T-cell (primary cell): ENCODE results near the gene TJP3. TPM values are rescaled to one million over a fixed set of nuclear protein-coding genes. Genes with fewer than 3 reads are reported as not detected.

Source experiments
- ATAC-seq, 4 experiments: fragments of 200-7000 bp in 3 of 4; fragments of 150-1000 bp in 1 of 4; cut with Tn5 transposase; replicated peaks in 1 of 4; 1 replicate in 3 of 4; 2 replicates in 1 of 4; pipeline ENCODE4 v1.10.0; 2021; ENCODE audit warnings: moderate library complexity in 3 of 4, mild to moderate bottlenecking in 2 of 4, moderate number of reproducible peaks in 1 of 4
- CTCF ChIA-PET, 2 donors: fragments of 300-600 bp; sonication (Branson Sonifier 250); formaldehyde crosslinking; loops; one replicate each; lab custom pipeline; 2022; ENCODE audit warnings: antibody characterized with exemption in 2 of 2; lab: Charles Lee
- POLR2A ChIA-PET, 2 donors: fragments of 300-600 bp; sonication (Branson Sonifier 250); formaldehyde crosslinking; loops; one replicate each; lab custom pipeline; 2022; ENCODE audit warnings: antibody characterized with exemption in 2 of 2; lab: Charles Lee
- DNase-seq, 35 experiments: peaks; one replicate each; pipeline versions ENCODE4 v3.0.0 to v3.0.0-alpha.2; 2013 to 2023
- H3K27ac ChIP-seq: one replicate; pipeline ENCODE4 v1.5.1; 2013; ENCODE audit warnings: low read length
- H3K27me3 ChIP-seq, 2 experiments: replicated peaks in 1 of 2; 1 replicate in 1 of 2; 2 replicates in 1 of 2; pipeline versions ENCODE4 v1.6.1 to v1.7.0; 2013; ENCODE audit warnings: low read length in 1 of 2, mixed read lengths in 1 of 2; ENCODE audit not compliant: control insufficient read depth in 2 of 2, insufficient read depth in 2 of 2; ENCODE audit errors: extremely low read depth in 1 of 2
- H3K36me3 ChIP-seq, 2 donors: 1 replicate in 1 of 2; 2 replicates in 1 of 2; pipeline versions ENCODE4 v1.6.1 to v1.7.0; 2013; ENCODE audit warnings: low read length in 1 of 2; ENCODE audit not compliant: control insufficient read depth in 2 of 2, insufficient read depth in 1 of 2; ENCODE audit errors: extremely low read depth in 1 of 2
- H3K4me1 ChIP-seq, 2 experiments: 1 replicate in 1 of 2; 2 replicates in 1 of 2; pipeline versions ENCODE4 v1.6.1 to v1.7.0; 2013; ENCODE audit warnings: low read length in 2 of 2, mixed read lengths in 1 of 2; ENCODE audit not compliant: insufficient read depth in 2 of 2, control insufficient read depth in 1 of 2; ENCODE audit errors: extremely low read depth in 1 of 2
- H3K4me3 ChIP-seq, 2 donors: 1 replicate in 1 of 2; 2 replicates in 1 of 2; pipeline versions ENCODE4 v1.5.1 to v1.7.0; 2013; ENCODE audit warnings: mild to moderate bottlenecking in 2 of 2, low read length in 1 of 2, moderate library complexity in 1 of 2; ENCODE audit not compliant: control insufficient read depth in 1 of 2; ENCODE audit errors: extremely low read depth in 1 of 2
- H3K9me3 ChIP-seq: 2 replicates; pipeline ENCODE4 v1.7.0; 2013
- H3K27ac Mint-ChIP-seq, 2 donors: one replicate each; pipeline ENCODE4 v1.8.0; 2020 to 2021; ENCODE audit warnings: mild to moderate bottlenecking in 2 of 2, mixed read lengths in 2 of 2
- H3K27me3 Mint-ChIP-seq, 2 donors: one replicate each; pipeline ENCODE4 v1.8.0; 2021 to 2022; ENCODE audit warnings: mixed read lengths in 2 of 2
- H3K36me3 Mint-ChIP-seq: one replicate; pipeline ENCODE4 v1.8.0; 2021; ENCODE audit warnings: mixed read lengths
- H3K4me1 Mint-ChIP-seq, 3 donors: one replicate each; pipeline ENCODE4 v1.8.0; 2020 to 2022; ENCODE audit warnings: mixed read lengths in 3 of 3, mild to moderate bottlenecking in 1 of 3
- H3K4me3 Mint-ChIP-seq, 3 donors: one replicate each; pipeline ENCODE4 v1.8.0; 2020 to 2022; ENCODE audit warnings: mild to moderate bottlenecking in 3 of 3, mixed read lengths in 3 of 3, moderate library complexity in 3 of 3
- H3K9me3 Mint-ChIP-seq, 3 donors: one replicate each; pipeline ENCODE4 v1.8.0; 2020 to 2022; ENCODE audit warnings: mixed read lengths in 3 of 3
- WGBS: methylation state at CpG from one replicate; pipeline ENCODE4 v1.1.5; 2013; ENCODE audit warnings: missing lambda C conversion rate; ENCODE audit not compliant: insufficient coverage; 5-methylcytosine and 5-hydroxymethylcytosine counted together
- total RNA-seq, 35 experiments: library from RNA in 6 of 35; stranded (reverse) in 6 of 35; fragments of 120-200 nt in 1 of 35; gene quantifications; one replicate each; pipeline versions ENCODE4 v1.2.1 to v1.2.4 and lab custom pipeline; 2013 to 2026

TJP3 gene
- total RNA-seq, 5 donors from 2014 or later (not counting 1 experiment from before 2014, with no cell fraction given): 12.6 to 28.9 (median 19.4) TPM

DNA sequence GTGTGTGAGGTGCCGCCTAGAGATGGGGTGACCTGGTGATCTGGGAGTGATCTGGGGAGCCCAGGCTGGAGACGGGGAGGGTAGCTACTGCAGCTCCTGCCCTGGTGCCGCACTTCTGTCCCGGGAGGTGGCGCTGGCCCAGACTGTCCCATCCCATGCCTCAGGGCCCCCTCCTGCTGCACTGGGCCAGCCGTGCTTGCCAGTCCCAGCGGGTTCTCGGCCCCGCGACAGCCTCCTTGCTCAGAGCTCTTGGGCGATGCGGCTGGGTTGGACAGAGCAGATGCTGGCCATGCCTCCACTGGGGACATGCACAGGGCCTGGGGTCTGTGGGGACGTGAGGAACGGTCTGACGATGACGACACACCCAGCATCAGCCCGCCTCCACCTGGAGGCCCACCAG is 61.3 kb downstream of the TJP3 start:
- H3K36me3 ChIP-seq: peaks cover 12 to 42% of the 10 kb centered on the region in 2 donors
- H3K9me3 ChIP-seq: no peaks in the 10 kb centered on the region
- H3K9me3 Mint-ChIP-seq: no peaks in the 10 kb centered on the region
- H3K36me3 Mint-ChIP-seq: peaks cover 16% of the 10 kb centered on the region
- peaks cover 9 to 15% (median 12%) of the 10 kb centered on the region in 3 donors for H3K4me1 Mint-ChIP-seq
- no peak overlapping the region for H3K27ac Mint-ChIP-seq
- H3K4me1 ChIP-seq: peaks cover 0 to 19% of the 10 kb centered on the region in 2 experiments
- H3K27me3 Mint-ChIP-seq: no peaks in the 10 kb centered on the region
- CTCF ChIA-PET: no interaction called here
- H3K4me3 Mint-ChIP-seq: no peak overlapping the region
- no peak for DNase-seq
- 94% methylated on average over 16 of the region's 17 CpGs for WGBS
- no peaks in the 10 kb centered on the region for H3K27me3 ChIP-seq
- H3K4me3 ChIP-seq: no peak overlapping the region
- no peak for ATAC-seq
- H3K27ac ChIP-seq: no peak overlapping the region
- POLR2A ChIA-PET: interaction anchor here in 1 of 2 donors (0.5 to 0.6 kb wide), 2 partner anchors 165 to 1533 kb away, joined by 3 to 7 read pairs; partner anchors contain the start of gene PLEKHJ1

GRCh38 chr19:3770136-3770999 is 62.2 kb downstream of the TJP3 start:
- ChIA-PET POLR2A (interaction anchor here in 1 of 2 donors (0.5 kb wide), 1 partner anchor 1534 kb away, joined by 7 read pairs; the partner anchor contains the start of gene PLEKHJ1), CTCF (no interaction called here)
- Mint-ChIP-seq H3K4me1 (peaks cover 9 to 17% (median 12%) of the 10 kb centered on the region in 3 donors), H3K36me3 (peaks cover 16% of the 10 kb centered on the region), H3K9me3 (no peaks in the 10 kb centered on the region), H3K4me3 (no peak overlapping the region), H3K27me3 (no peaks in the 10 kb centered on the region), H3K27ac (no peak overlapping the region)
- ATAC-seq (peak in 1 of 4 experiments; percentile 14), DNase-seq (no peak)
- WGBS: 93% methylated on average over 40 of the region's 53 CpGs
- H3K4me3 ChIP-seq: no peak overlapping the region
- peaks cover 0 to 14% of the 10 kb centered on the region in 2 experiments for H3K4me1 ChIP-seq
- H3K27ac ChIP-seq: no peak overlapping the region
- H3K27me3 ChIP-seq: no peaks in the 10 kb centered on the region
- H3K9me3 ChIP-seq: no peaks in the 10 kb centered on the region
- peaks cover 12 to 36% of the 10 kb centered on the region in 2 donors for H3K36me3 ChIP-seq

DNA sequence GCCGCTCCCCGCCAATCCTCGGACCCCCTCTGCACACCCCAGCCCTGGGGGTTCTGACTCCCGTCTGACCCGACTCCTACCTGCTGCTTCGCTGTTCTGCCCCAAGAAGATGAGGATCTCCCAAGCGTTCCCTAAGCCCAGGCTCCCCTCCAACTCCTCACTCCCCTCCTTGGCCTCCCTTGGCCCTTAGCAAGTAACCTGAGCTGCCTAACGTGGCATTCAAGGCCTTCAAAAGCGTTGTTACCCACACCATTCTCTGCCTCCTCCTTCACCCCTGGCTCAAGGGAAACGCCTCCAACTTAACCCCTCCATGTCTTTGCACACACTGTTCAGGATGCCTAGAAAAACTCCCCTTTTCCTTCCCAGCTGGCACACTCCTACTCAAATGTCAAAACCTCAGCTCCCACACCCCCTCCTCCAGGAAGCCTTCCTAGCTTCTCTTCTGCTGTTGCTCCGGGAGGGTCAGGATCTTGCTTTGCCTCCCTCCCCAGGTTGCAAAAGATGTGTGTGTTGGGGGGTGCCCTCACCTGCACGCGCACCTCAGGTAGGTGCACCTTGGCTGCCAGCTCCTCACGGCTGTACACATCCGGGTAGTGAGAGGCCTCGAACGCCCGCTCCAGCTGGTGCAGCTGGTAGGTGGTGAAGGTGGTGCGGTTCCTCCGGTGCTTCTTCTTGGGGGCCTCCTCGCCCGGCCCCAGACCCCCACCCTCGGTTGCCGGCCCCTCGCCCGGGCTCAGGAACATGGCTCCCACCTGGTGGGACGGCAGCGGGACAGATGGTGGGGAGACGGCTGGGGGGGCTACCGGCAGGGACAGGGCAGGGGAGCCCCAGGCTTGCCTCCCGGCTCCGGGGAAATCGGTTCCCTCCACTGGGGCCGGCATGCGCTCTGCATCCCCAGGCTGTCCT is 63.1 kb downstream of the TJP3 start:
- Histone ChIP-seq H3K4me3 (no peak overlapping the region), H3K27me3 (no peaks in the 10 kb centered on the region), H3K9me3 (no peaks in the 10 kb centered on the region), H3K27ac (no peak overlapping the region), H3K36me3 (peaks cover 12 to 31% of the 10 kb centered on the region in 2 donors), H3K4me1 (peaks cover 0 to 10% of the 10 kb centered on the region in 2 experiments)
- ChIA-PET POLR2A (interaction anchor here in 1 of 2 donors (0.5 kb wide), 1 partner anchor 24 kb away, joined by 5 read pairs; no protein-coding TSS in a partner anchor), CTCF (no interaction called here)
- no peak for ATAC-seq
- WGBS: 91% methylated on average over 18 of the region's 35 CpGs
- DNase-seq: no peak
- Mint-ChIP-seq H3K4me3 (no peak overlapping the region), H3K36me3 (peaks cover 15% of the 10 kb centered on the region), H3K4me1 (peaks cover 7 to 13% (median 10%) of the 10 kb centered on the region in 3 donors), H3K27me3 (no peaks in the 10 kb centered on the region), H3K27ac (no peak overlapping the region), H3K9me3 (no peaks in the 10 kb centered on the region)

DNA sequence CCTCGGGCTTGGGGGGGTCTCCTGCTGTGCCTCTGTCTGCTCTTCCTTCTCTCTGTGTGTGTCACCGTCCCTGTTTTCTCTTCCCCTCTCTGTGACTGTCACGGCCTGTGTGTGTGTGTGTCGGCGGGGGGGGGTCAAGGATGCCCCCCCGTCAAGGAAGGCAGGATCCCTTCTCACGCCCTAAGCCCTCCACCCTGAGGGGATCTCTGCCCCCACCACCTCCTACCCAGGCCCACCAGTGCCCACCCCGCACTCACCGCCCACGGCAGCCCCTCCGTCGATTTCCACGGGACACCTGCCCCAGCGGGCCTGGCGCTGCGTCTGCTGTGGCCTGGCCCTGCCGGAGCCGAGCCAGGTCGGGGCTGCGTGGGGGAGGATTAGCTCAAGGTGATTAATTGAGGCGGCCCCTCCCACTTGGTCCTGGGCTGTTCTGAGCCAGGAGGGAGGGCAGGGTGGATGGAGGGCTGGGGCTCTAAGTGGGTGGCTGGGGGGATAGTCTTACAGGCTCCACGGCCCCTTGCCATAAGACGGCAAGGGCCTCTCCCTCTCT is 63.8 kb downstream of the TJP3 start, which contains the start of gene RAX2:
Gene RAX2 (minus strand): TSS at position 323 of the 550 bp plus-strand sequence. CDS start 486 bp downstream, outside the sequence.
- DNase-seq (no peak), ATAC-seq (no peak)
- 67% methylated on average over 5 of the region's 23 CpGs for WGBS
- Histone ChIP-seq H3K27me3 (no peaks in the 10 kb centered on the region), H3K9me3 (no peaks in the 10 kb centered on the region), H3K4me1 (peaks cover 0 to 3% of the 10 kb centered on the region in 2 experiments), H3K27ac (no peak within 1 kb of the TSS), H3K4me3 (no peak within 1 kb of the TSS), H3K36me3 (peaks cover 12 to 23% of the 10 kb centered on the region in 2 donors)
- Mint-ChIP-seq H3K4me3 (no peak within 1 kb of the TSS), H3K4me1 (peaks cover 2 to 7% (median 3%) of the 10 kb centered on the region in 3 donors), H3K36me3 (peaks cover 9% of the 10 kb centered on the region), H3K9me3 (no peaks in the 10 kb centered on the region), H3K27ac (no peak within 1 kb of the TSS), H3K27me3 (no peaks in the 10 kb centered on the region)
- POLR2A ChIA-PET: interaction anchor here in 1 of 2 donors (0.5 kb wide), 1 partner anchor 23 kb away, joined by 5 read pairs; no protein-coding TSS in a partner anchor
- CTCF ChIA-PET: no interaction called here

DNA sequence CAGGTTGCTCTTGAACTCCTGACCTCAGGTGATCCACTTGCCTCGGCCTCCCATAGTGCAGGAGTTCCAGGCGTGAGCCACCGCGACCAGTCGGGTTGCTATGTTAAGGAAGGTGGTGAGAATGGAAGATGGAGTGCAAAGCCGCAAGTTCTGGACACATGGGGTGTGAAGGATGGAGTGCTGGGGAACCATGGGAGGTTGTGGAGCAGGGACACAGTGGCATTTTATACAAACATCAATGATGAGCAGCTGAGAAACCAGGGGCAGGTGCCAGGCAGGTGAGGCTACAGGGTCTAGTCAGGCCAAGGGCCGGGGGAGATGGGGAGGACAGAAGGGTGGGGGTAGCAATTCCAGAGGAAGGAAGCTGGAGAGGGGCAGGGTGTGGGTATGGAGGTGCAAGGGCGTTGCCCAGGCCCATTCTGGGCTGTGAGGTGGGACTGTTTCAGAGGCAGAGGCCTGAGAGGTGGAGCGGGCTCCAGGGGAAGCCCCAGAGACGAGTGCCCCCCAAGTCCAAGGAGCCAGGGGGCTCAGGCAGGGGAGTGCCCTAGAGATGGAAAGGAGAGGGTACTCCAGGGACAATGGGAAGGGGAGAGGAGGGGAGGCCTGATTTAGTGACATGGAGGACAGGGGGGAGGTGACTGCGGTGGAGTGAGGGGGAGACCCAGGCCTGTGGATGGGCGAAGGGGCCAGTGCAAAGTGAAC is 65.8 kb downstream of the TJP3 start:
- CTCF ChIA-PET: no interaction called here
- peaks cover 0 to 7% (median 2%) of the 10 kb centered on the region in 3 donors for H3K4me1 Mint-ChIP-seq
- Histone ChIP-seq H3K36me3 (peaks cover 4 to 5% of the 10 kb centered on the region in 2 donors), H3K27ac (no peak overlapping the region), H3K9me3 (no peaks in the 10 kb centered on the region), H3K27me3 (no peaks in the 10 kb centered on the region), H3K4me3 (no peak overlapping the region), H3K4me1 (no peaks in the 10 kb centered on the region)
- no peaks in the 10 kb centered on the region for H3K9me3 Mint-ChIP-seq
- peaks cover 6% of the 10 kb centered on the region for H3K36me3 Mint-ChIP-seq
- ATAC-seq (no peak), DNase-seq (no peak)
- WGBS: 82% methylated on average over 12 of the region's 12 CpGs
- H3K27me3 Mint-ChIP-seq: no peaks in the 10 kb centered on the region
- POLR2A ChIA-PET: interaction anchor here in 1 of 2 donors (0.6 kb wide), 1 partner anchor 19 kb away, joined by 4 read pairs; no protein-coding TSS in a partner anchor
- H3K4me3 Mint-ChIP-seq: no peak overlapping the region
- H3K27ac Mint-ChIP-seq: no peak overlapping the region
